ENCODE measurements around the gene CALD1. TPM values are rescaled to one million over a fixed set of nuclear protein-coding genes. Genes with fewer than 3 reads are reported as not detected.

The CALD1 gene
- polyA plus RNA-seq, 4 donors = 3.4 to 70.8 (median 45.3) TPM

DNA sequence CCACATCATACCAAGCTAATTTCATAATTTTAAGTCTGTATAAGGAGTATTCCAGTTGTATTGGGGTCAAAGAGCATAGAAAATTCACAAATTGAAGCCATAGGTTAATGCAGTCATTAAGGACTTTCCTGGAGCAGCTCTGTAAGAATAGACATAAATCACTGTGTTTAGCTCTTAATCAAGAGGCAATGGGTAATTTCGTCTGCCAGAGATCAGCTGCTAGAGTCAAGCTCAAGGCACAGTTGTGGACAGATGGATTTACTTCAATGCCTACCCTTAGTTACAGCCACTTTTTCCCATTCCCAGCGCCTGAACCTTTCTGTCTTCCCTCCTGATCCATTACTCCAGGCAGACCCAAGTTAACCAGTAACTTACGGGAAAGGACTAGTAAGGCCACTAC lies 166.3 kb downstream of the CALD1 start:
- DNase-seq (peak; percentile 67 to 79), FAIRE-seq (no peak)
- 18 to 64% (median 32%) methylated on average over 3 of the region's 3 CpGs for WGBS, 3 donors
- H3K36me3 ChIP-seq (ENCODE audit: control insufficient read depth in 3 of 3, insufficient read depth in 2 of 3, low read depth in 1 of 3, low read length in 3 of 3) = peaks cover 0 to 11% (median 0%) of the 10 kb centered on the region in 3 donors
- H3K4me3 ChIP-seq (ENCODE audit: low read depth in 1 of 3, low read length in 3 of 3) = no peak overlapping the region
- no peaks in the 10 kb centered on the region for H3K9me3 ChIP-seq (ENCODE audit: control insufficient read depth in 2 of 2, insufficient read depth in 1 of 2, low read depth in 1 of 2, low read length in 1 of 2)
- peak overlapping the region in 2 of 3 donors; percentile 74 to 77 for H3K27ac ChIP-seq (ENCODE audit: low read depth in 1 of 3, low read length in 2 of 3)
- no peaks in the 10 kb centered on the region for H3K27me3 ChIP-seq (ENCODE audit: control insufficient read depth in 3 of 3, insufficient read depth in 3 of 3, low read length in 3 of 3)
- H3K4me1 ChIP-seq (ENCODE audit: control insufficient read depth in 3 of 3, insufficient read depth in 2 of 3, low read depth in 1 of 3, low read length in 2 of 3) = peaks cover 0 to 21% (median 0%) of the 10 kb centered on the region in 3 donors

DNA sequence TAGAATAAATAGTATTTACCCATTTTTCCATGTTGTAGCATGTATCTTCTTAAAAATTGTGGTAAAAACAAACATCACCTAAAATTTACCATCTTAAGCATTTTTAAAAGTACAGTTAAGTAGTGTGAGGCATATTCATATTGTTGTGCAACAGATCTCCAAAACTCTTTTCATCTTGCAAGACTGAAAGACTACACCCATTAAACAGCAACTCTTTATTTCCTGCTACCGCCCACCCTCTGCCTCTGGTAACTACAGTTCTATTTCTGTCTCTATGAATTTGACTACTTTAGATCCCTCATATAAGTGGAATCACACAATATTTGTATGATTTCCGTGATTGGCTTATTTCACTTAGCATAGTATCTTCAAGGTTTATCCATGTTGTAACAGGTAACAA lies 166.8 kb downstream of the CALD1 start:
- no peaks in the 10 kb centered on the region for H3K27me3 ChIP-seq (ENCODE audit: control insufficient read depth in 3 of 3, insufficient read depth in 3 of 3, low read length in 3 of 3)
- no peak for DNase-seq
- peak overlapping the region in 1 of 3 donors; percentile 77 for H3K27ac ChIP-seq (ENCODE audit: low read depth in 1 of 3, low read length in 2 of 3)
- WGBS, 3 donors = 57 to 80% (median 68%) methylated on average over 2 of the region's 2 CpGs
- no peaks in the 10 kb centered on the region for H3K9me3 ChIP-seq (ENCODE audit: control insufficient read depth in 2 of 2, insufficient read depth in 1 of 2, low read depth in 1 of 2, low read length in 1 of 2)
- peaks cover 0 to 11% (median 0%) of the 10 kb centered on the region in 3 donors for H3K36me3 ChIP-seq (ENCODE audit: control insufficient read depth in 3 of 3, insufficient read depth in 2 of 3, low read depth in 1 of 3, low read length in 3 of 3)
- no peak overlapping the region for H3K4me3 ChIP-seq (ENCODE audit: low read depth in 1 of 3, low read length in 3 of 3)
- peaks cover 0 to 21% (median 0%) of the 10 kb centered on the region in 3 donors for H3K4me1 ChIP-seq (ENCODE audit: control insufficient read depth in 3 of 3, insufficient read depth in 2 of 3, low read depth in 1 of 3, low read length in 2 of 3)
- FAIRE-seq = no peak

DNA sequence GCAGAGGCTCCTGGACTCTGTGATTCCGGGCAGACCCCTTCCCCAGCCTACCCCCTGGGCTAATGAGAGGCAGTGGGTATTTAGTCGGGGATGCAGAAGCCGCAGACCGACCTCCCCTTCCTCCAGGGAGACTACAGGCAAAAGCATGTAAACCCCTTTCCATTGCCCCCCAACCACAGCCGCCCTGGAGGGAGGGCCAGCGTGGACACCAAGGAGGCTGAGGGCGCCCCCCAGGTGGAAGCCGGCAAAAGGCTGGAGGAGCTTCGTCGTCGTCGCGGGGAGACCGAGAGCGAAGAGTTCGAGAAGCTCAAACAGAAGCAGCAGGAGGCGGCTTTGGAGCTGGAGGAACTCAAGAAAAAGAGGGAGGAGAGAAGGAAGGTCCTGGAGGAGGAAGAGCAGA lies 167.9 kb downstream of the CALD1 start:
- Histone ChIP-seq H3K4me3 (ENCODE audit: low read depth in 1 of 3, low read length in 3 of 3) (no peak overlapping the region), H3K27me3 (ENCODE audit: control insufficient read depth in 3 of 3, insufficient read depth in 3 of 3, low read length in 3 of 3) (no peaks in the 10 kb centered on the region), H3K36me3 (ENCODE audit: control insufficient read depth in 3 of 3, insufficient read depth in 2 of 3, low read depth in 1 of 3, low read length in 3 of 3) (peaks cover 0 to 11% (median 0%) of the 10 kb centered on the region in 3 donors), H3K27ac (ENCODE audit: low read depth in 1 of 3, low read length in 2 of 3) (no peak overlapping the region), H3K4me1 (ENCODE audit: control insufficient read depth in 3 of 3, insufficient read depth in 2 of 3, low read depth in 1 of 3, low read length in 2 of 3) (peaks cover 0 to 12% (median 0%) of the 10 kb centered on the region in 3 donors), H3K9me3 (ENCODE audit: control insufficient read depth in 2 of 2, insufficient read depth in 1 of 2, low read depth in 1 of 2, low read length in 1 of 2) (no peaks in the 10 kb centered on the region)
- 95 to 97% (median 96%) methylated on average over 17 of the region's 17 CpGs for WGBS, 3 donors
- DNase-seq = no peak
- no peak for FAIRE-seq

DNA sequence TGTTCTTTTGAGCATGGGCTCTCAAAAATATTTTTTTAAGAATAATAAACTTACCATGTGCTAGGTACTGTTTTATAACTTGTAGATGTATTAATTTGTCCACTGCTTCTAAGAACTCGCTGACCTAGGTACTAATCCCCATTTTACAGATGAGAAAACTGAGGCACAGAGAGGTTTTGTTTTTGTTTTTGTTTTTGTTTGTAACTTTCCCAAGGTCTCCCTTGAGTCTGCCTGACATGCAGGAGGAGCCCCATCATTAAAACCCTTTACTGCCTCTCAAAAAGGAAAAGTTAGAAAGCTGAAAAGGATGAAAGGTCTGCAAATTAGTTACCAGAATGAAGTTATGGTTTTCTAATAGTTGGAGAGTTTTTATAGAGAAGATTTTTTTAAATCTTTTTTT lies 168.4 kb downstream of the CALD1 start:
- Histone ChIP-seq H3K36me3 (ENCODE audit: control insufficient read depth in 3 of 3, insufficient read depth in 2 of 3, low read depth in 1 of 3, low read length in 3 of 3) (peaks cover 0 to 11% (median 0%) of the 10 kb centered on the region in 3 donors), H3K9me3 (ENCODE audit: control insufficient read depth in 2 of 2, insufficient read depth in 1 of 2, low read depth in 1 of 2, low read length in 1 of 2) (no peaks in the 10 kb centered on the region), H3K27ac (ENCODE audit: low read depth in 1 of 3, low read length in 2 of 3) (no peak overlapping the region), H3K4me1 (ENCODE audit: control insufficient read depth in 3 of 3, insufficient read depth in 2 of 3, low read depth in 1 of 3, low read length in 2 of 3) (peaks cover 0 to 8% (median 0%) of the 10 kb centered on the region in 3 donors), H3K4me3 (ENCODE audit: low read depth in 1 of 3, low read length in 3 of 3) (no peak overlapping the region), H3K27me3 (ENCODE audit: control insufficient read depth in 3 of 3, insufficient read depth in 3 of 3, low read length in 3 of 3) (no peaks in the 10 kb centered on the region)
- FAIRE-seq (no peak), DNase-seq (no peak)
- 93 to 94% (median 93%) methylated on average over 1 of the region's 1 CpG for WGBS, 3 donors

DNA sequence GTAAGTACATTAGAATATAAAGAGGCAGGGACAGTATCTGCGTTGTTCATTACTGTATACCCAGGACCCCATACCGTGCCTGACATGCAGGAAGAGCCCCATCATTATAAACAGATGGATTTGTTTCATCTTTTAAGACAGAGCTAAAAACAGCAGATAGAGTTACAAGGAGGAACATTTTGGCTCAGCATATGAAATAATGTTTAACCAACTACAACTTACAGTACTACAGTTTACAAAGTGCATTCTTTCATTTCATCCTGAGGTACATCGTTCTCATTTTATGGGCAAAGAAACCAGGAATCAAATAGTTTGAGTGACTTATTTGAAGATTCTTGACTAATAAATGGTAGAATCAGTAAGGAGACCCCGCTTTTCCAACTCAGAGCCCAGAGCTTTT lies 168.8 kb downstream of the CALD1 start:
- peaks cover 0 to 11% (median 0%) of the 10 kb centered on the region in 3 donors for H3K36me3 ChIP-seq (ENCODE audit: control insufficient read depth in 3 of 3, insufficient read depth in 2 of 3, low read depth in 1 of 3, low read length in 3 of 3)
- WGBS, 3 donors = 83 to 86% (median 84%) methylated on average over 4 of the region's 4 CpGs
- no peaks in the 10 kb centered on the region for H3K9me3 ChIP-seq (ENCODE audit: control insufficient read depth in 2 of 2, insufficient read depth in 1 of 2, low read depth in 1 of 2, low read length in 1 of 2)
- no peak overlapping the region for H3K27ac ChIP-seq (ENCODE audit: low read depth in 1 of 3, low read length in 2 of 3)
- H3K4me1 ChIP-seq (ENCODE audit: control insufficient read depth in 3 of 3, insufficient read depth in 2 of 3, low read depth in 1 of 3, low read length in 2 of 3) = peaks cover 0 to 4% (median 0%) of the 10 kb centered on the region in 3 donors
- H3K4me3 ChIP-seq (ENCODE audit: low read depth in 1 of 3, low read length in 3 of 3) = no peak overlapping the region
- FAIRE-seq (no peak), DNase-seq (no peak)
- no peaks in the 10 kb centered on the region for H3K27me3 ChIP-seq (ENCODE audit: control insufficient read depth in 3 of 3, insufficient read depth in 3 of 3, low read length in 3 of 3)

DNA sequence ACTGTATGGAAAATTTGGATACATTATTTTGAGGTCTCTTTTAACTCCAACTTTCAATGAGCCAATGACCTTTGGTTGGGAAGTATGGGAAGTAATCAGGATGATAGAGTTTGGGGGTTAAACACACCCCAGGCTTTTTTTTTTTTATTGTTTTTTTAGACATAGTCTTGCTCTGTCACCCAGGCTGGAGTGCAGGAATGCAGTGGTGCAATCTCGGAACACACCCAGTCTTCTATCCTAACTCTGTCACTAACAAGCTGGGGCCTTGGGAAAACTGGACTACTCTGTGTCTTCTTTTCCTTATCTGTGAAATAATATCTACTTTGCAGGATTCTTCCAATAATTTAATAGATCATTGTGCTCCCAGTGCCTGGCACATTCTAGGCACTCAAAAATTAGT lies 169.3 kb downstream of the CALD1 start:
- FAIRE-seq = no peak
- Histone ChIP-seq H3K4me3 (ENCODE audit: low read depth in 1 of 3, low read length in 3 of 3) (no peak overlapping the region), H3K4me1 (ENCODE audit: control insufficient read depth in 3 of 3, insufficient read depth in 2 of 3, low read depth in 1 of 3, low read length in 2 of 3) (peaks cover 0 to 4% (median 0%) of the 10 kb centered on the region in 3 donors), H3K9me3 (ENCODE audit: control insufficient read depth in 2 of 2, insufficient read depth in 1 of 2, low read depth in 1 of 2, low read length in 1 of 2) (no peaks in the 10 kb centered on the region), H3K36me3 (ENCODE audit: control insufficient read depth in 3 of 3, insufficient read depth in 2 of 3, low read depth in 1 of 3, low read length in 3 of 3) (peaks cover 0 to 11% (median 0%) of the 10 kb centered on the region in 3 donors), H3K27ac (ENCODE audit: low read depth in 1 of 3, low read length in 2 of 3) (no peak overlapping the region), H3K27me3 (ENCODE audit: control insufficient read depth in 3 of 3, insufficient read depth in 3 of 3, low read length in 3 of 3) (no peaks in the 10 kb centered on the region)
- 29 to 67% (median 47%) methylated on average over 1 of the region's 1 CpG for WGBS, 3 donors
- DNase-seq = no peak

DNA sequence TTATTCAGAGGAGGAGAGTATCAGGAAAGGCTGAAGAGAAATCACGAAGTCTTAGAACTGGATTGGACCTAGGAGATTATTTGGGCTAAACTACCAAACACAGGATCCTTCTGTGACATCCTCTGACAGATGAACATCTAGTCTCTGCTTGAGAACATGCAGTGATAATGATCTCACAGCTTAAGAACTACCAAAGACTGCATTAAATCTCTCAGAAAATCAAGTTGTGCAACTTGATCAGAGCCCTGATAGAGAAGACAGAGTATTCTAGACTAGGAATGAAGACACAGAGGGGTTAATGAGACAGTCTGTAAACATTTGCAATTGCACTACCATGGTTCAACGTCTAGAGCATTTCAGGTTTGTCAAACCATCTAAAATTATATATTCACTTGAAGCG lies 169.7 kb downstream of the CALD1 start:
- Histone ChIP-seq H3K4me3 (ENCODE audit: low read depth in 1 of 3, low read length in 3 of 3) (no peak overlapping the region), H3K9me3 (ENCODE audit: control insufficient read depth in 2 of 2, insufficient read depth in 1 of 2, low read depth in 1 of 2, low read length in 1 of 2) (no peaks in the 10 kb centered on the region), H3K27me3 (ENCODE audit: control insufficient read depth in 3 of 3, insufficient read depth in 3 of 3, low read length in 3 of 3) (no peaks in the 10 kb centered on the region), H3K36me3 (ENCODE audit: control insufficient read depth in 3 of 3, insufficient read depth in 2 of 3, low read depth in 1 of 3, low read length in 3 of 3) (peaks cover 0 to 11% (median 0%) of the 10 kb centered on the region in 3 donors), H3K27ac (ENCODE audit: low read depth in 1 of 3, low read length in 2 of 3) (no peak overlapping the region), H3K4me1 (ENCODE audit: control insufficient read depth in 3 of 3, insufficient read depth in 2 of 3, low read depth in 1 of 3, low read length in 2 of 3) (peaks cover 0 to 4% (median 0%) of the 10 kb centered on the region in 3 donors)
- WGBS, 3 donors = 61 to 68% (median 62%) methylated on average over 3 of the region's 3 CpGs
- DNase-seq (no peak), FAIRE-seq (no peak)

DNA sequence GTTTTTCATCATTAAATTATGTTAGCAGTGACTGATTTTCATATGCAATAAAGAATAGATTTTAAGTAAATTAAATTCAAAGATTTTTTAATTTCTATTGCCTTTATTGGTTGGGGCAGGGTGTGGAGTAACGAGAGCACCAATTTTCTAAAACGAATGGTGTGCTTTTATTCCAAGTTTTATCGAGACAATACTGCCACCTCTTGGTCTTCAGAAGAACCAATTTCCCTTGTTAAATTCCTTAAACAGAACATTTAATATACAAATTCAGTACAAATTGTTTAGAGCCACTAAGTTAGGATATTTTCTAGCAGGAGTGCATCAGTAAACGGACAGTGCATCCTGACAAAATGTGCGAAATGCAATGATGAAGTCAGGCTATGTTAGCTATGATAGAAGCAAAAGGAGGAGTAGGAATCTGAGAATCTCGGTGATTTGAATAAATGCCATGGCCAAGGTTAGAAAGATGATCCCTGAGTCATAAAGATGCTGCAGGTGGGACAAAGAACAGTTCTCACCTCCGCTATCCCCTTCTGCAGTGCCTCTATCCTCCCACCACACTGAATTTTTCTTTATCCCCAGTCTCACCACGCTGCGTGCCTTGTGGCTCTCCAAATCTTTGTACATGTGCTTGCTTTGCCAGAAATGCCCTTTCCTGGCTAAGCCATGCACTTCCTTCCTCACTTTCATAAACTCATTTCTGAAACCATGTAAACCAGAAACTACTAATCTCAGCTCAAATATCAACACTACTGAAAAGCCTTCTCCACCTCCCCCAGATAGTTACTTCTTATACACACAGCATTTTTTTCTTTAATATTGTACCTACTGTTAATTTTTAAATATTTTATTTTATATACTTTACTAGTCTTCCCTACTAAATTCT lies 175.0 kb downstream of the CALD1 start:
- H3K27me3 ChIP-seq (ENCODE audit: control insufficient read depth in 3 of 3, insufficient read depth in 3 of 3, low read length in 3 of 3) = no peaks in the 10 kb centered on the region
- H3K27ac ChIP-seq (ENCODE audit: low read depth in 1 of 3, low read length in 2 of 3) = no peak overlapping the region
- peaks cover 0 to 9% (median 0%) of the 10 kb centered on the region in 3 donors for H3K36me3 ChIP-seq (ENCODE audit: control insufficient read depth in 3 of 3, insufficient read depth in 2 of 3, low read depth in 1 of 3, low read length in 3 of 3)
- no peaks in the 10 kb centered on the region for H3K4me1 ChIP-seq (ENCODE audit: control insufficient read depth in 3 of 3, insufficient read depth in 2 of 3, low read depth in 1 of 3, low read length in 2 of 3)
- peak; percentile 33 to 34 for DNase-seq
- no peak overlapping the region for H3K4me3 ChIP-seq (ENCODE audit: low read depth in 1 of 3, low read length in 3 of 3)
- WGBS, 3 donors = 37 to 48% (median 46%) methylated on average over 9 of the region's 9 CpGs
- FAIRE-seq = peak; percentile 51
- H3K9me3 ChIP-seq (ENCODE audit: control insufficient read depth in 2 of 2, insufficient read depth in 1 of 2, low read depth in 1 of 2, low read length in 1 of 2) = no peaks in the 10 kb centered on the region

All from small intestine (tissue), 7 donors.